Measurements from ENCODE around the gene PARD3B.

GRCh38 chr2:205642599-205643356 lies 1097.5 kb downstream of the PARD3B start:
- TF ChIP-seq CTCF (IDR thresholded peaks at IDR 0.05; ENCODE audit: borderline replicate concordance, extremely low read depth, low read length, poor library complexity, severe bottlenecking) (no peak), EZH2 (IDR thresholded peaks at IDR 0.05; ENCODE audit: borderline replicate concordance, low read depth, low read length, severe bottlenecking) (no peak)

All from DND-41 (cell line).